Upper lobe of right lung (tissue), 1 donor: ENCODE measurements around the gene STX18. TPM values are rescaled to one million over a fixed set of nuclear protein-coding genes. Genes with fewer than 3 reads are reported as not detected.

Source experiments
- ATAC-seq: fragments of 200-7000 bp; cut with Tn5 transposase; one replicate; pipeline ENCODE4 v1.9.1; 2020; ENCODE audit warnings: mild to moderate bottlenecking, moderate library complexity
- DNase-seq: peaks from one replicate; pipeline ENCODE4 v3.0.0-alpha.2; 2020
- H3K27ac ChIP-seq: fragments of 200-600 bp; one replicate; pipeline ENCODE4 v1.8.0; 2022
- H3K27me3 ChIP-seq: fragments of 200-600 bp; one replicate; pipeline ENCODE4 v1.8.0; 2022; ENCODE audit warnings: mild to moderate bottlenecking
- H3K36me3 ChIP-seq: fragments of 200-600 bp; one replicate; pipeline ENCODE4 v1.8.0; 2022
- H3K4me1 ChIP-seq: fragments of 200-600 bp; one replicate; pipeline ENCODE4 v1.8.0; 2022
- H3K4me3 ChIP-seq: fragments of 200-600 bp; one replicate; pipeline ENCODE4 v1.8.0; 2022; ENCODE audit warnings: mild to moderate bottlenecking
- H3K9me3 ChIP-seq: fragments of 200-600 bp; one replicate; pipeline ENCODE4 v1.8.0; 2022
- intact Hi-C: fragments of 100-400 bp; cut with DNase I; formaldehyde crosslinking; loops from one replicate; pipeline ENCODE4 v1.11.0; 2022
- total RNA-seq: library from RNA; stranded (reverse); fragmentation: NEBNext Ultra II Directional; extraction: Animal tissue kit (Norgen Biotek cat#: 25700); gene quantifications from one replicate; pipeline ENCODE4 v1.2.1, GENCODE V29; 2021
- TF ChIP-seq, protein P1 (sequence below): fragments of 200-600 bp; IDR thresholded peaks from one replicate; pipeline ENCODE4 v1.8.0; 2022; ENCODE audit warnings: antibody characterized with exemption
- donor health status: DM: no; HTN: yes; CAD: no; lungs with severe emphysema.

Gene STX18
- total RNA-seq, 1 donor from 2014 or later: 22.1 TPM

DNA sequence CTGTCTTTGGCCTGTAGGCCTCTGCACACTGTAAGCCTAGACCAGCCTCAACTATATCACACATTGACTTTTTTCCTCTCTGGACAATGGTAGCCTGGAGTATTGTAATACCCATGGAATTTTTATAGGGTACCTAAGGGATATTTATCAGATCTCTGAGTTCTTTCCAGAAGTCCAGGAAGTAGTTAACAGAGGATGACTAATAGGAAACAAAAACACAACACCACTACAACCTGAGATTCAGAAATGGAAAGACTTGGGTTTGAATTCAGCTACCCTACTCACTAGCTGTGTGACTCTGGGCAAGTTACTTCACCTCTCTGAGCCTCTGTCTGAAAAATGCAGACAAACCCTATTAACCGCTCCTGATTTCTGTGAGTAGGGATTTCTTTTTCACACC, 7.7 kb upstream of the STX18 start:
- Histone ChIP-seq H3K36me3 (no peaks in the 10 kb centered on the region), H3K27me3 (no peaks in the 10 kb centered on the region), H3K27ac (no peak overlapping the region), H3K9me3 (no peaks in the 10 kb centered on the region), H3K4me1 (no peaks in the 10 kb centered on the region), H3K4me3 (no peak overlapping the region)
- ATAC-seq (no peak), DNase-seq (no peak)
- intact Hi-C loops: no loop called here
- TF ChIP-seq, protein P1, sequence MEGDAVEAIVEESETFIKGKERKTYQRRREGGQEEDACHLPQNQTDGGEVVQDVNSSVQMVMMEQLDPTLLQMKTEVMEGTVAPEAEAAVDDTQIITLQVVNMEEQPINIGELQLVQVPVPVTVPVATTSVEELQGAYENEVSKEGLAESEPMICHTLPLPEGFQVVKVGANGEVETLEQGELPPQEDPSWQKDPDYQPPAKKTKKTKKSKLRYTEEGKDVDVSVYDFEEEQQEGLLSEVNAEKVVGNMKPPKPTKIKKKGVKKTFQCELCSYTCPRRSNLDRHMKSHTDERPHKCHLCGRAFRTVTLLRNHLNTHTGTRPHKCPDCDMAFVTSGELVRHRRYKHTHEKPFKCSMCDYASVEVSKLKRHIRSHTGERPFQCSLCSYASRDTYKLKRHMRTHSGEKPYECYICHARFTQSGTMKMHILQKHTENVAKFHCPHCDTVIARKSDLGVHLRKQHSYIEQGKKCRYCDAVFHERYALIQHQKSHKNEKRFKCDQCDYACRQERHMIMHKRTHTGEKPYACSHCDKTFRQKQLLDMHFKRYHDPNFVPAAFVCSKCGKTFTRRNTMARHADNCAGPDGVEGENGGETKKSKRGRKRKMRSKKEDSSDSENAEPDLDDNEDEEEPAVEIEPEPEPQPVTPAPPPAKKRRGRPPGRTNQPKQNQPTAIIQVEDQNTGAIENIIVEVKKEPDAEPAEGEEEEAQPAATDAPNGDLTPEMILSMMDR: no peak

DNA sequence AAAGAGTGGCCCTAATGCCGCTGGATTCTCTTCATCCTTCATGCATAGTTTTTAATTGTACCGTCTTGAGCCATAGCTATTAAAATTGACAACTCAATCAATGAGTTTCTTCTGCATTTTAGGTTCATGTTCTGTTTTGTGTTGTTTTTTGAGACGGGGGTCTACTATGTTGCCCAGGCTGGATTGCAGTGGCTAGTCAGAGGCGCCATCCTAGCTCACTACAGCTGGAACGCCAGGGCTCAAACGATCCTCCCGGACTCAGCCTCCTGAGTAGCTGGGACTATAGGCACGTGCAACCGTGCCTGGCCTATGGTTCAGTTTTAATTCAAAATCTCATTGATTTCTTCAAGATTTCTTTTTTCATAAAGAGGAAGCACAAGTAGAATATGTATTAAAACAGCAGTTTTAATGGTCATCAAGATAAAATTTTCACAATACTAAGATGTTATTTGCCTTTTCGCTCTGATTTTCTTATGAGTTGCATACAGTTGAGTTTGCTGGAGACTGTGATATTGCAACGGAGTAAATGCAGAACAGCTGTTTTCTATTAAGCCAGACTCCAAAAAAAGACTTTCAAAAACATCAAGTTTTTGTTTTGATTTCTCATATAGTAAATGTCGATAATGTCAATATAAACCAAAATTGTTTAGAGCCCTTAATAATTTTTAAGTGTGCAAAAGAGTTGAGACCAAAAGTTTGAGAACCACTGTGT, 1.1 kb upstream of the STX18 start:
- H3K27me3 ChIP-seq: no peaks in the 10 kb centered on the region
- intact Hi-C loops: no loop called here
- H3K4me1 ChIP-seq: peaks cover 32% of the 10 kb centered on the region
- TF ChIP-seq, protein P1: no peak
- no peak overlapping the region for H3K27ac ChIP-seq
- DNase-seq (no peak), ATAC-seq (no peak)
- H3K4me3 ChIP-seq: peak overlapping the region; percentile 94
- no peaks in the 10 kb centered on the region for H3K9me3 ChIP-seq
- H3K36me3 ChIP-seq: no peaks in the 10 kb centered on the region

DNA sequence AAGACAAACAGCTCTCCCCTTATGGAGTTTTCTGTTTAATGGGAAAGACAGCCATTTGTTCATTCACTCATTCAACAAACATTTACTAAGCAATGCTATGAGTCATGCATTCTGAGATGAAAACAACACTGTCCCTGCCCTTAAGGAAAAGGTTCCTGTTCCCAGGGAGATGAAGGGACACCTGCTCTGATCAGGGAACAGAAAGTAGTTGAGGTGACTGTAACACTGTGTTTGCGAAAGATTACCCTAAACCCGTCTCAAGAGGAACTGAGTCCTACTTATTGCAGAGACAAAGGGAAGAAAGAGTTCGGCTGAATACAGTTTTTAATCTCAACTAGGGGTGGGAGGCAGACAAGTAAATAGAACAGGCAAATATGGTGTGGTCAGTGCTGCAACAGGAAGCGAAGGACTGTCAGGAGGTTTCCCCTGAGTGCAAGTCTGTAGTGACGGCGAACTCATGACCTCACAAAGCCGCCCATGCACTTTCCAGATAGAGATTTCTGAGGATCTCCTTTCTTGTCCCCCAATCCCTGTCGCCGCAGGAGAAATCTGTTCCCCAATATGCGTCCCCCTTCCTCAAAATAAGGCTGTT, 712 bp downstream of the STX18 start:
- intact Hi-C loops: no loop called here
- Histone ChIP-seq H3K4me1 (peaks cover 32% of the 10 kb centered on the region), H3K27ac (peak overlapping the region; percentile 93), H3K36me3 (no peaks in the 10 kb centered on the region), H3K9me3 (no peaks in the 10 kb centered on the region), H3K27me3 (no peaks in the 10 kb centered on the region), H3K4me3 (peak overlapping the region; percentile 94)
- DNase-seq (peak; percentile 71), ATAC-seq (peak; percentile 80)
- TF ChIP-seq, protein P1: no peak

DNA sequence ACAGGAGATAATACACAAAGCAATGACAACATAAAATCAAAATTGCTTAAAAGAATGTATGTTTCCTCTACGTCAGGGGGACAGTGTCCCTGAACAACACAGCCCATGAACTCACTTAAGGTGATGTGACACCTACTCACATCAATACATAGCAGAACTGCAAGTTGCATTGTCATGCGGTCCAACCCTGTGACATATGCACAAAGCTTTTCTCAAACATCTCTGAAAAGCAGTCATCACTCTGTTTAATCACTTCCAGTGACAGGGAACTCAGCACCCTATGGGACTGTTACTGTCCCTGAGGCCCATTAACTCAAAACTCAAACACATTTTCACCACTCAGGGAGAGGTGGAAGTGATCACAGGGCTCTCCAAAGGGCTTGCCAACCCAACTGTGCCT, 2.4 kb downstream of the STX18 start:
- no peak for ATAC-seq
- Histone ChIP-seq H3K27ac (no peak overlapping the region), H3K27me3 (no peaks in the 10 kb centered on the region), H3K4me1 (peaks cover 32% of the 10 kb centered on the region), H3K36me3 (no peaks in the 10 kb centered on the region), H3K4me3 (no peak overlapping the region), H3K9me3 (no peaks in the 10 kb centered on the region)
- DNase-seq: no peak
- intact Hi-C loops: no loop called here
- TF ChIP-seq, protein P1: no peak

DNA sequence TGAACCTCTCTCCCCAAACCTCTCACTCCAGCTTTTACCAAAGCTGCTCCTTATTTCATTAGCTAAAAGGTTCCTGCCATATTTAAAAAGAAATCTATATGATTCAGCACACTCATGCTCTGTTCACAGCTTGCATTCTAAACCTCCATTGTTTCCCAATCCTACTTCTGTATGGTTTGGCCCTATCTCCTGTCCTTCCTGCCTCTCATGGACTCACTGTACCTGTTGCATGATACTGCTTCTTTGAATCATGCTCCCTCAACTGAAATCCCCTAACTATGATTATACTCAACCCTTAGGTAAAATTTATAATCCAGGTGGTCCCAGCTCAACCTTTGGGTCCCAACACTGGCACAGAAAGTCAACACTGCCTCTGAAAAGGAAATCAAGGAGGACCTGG, 6.3 kb downstream of the STX18 start:
- Histone ChIP-seq H3K4me1 (peaks cover 17% of the 10 kb centered on the region), H3K27me3 (no peaks in the 10 kb centered on the region), H3K9me3 (no peaks in the 10 kb centered on the region), H3K27ac (no peak overlapping the region), H3K4me3 (no peak overlapping the region), H3K36me3 (no peaks in the 10 kb centered on the region)
- TF ChIP-seq, protein P1: no peak
- ATAC-seq (no peak), DNase-seq (no peak)
- intact Hi-C loops: no loop called here
